GM19035 (cell line): Measurements from ENCODE around the gene FAM3D.
"Not testable (repeated sequence)": the region's sequence is repeated elsewhere in the genome, so short reads cannot be mapped to it uniquely, and the experiment has no call there.

ENCODE experiments used
- ATAC-seq: cut with Tn5 transposase; IDR thresholded peaks from one replicate; pipeline ENCODE4 v1.9.1; 2021; ENCODE audit not compliant: unreplicated experiment

FAM3D gene

DNA sequence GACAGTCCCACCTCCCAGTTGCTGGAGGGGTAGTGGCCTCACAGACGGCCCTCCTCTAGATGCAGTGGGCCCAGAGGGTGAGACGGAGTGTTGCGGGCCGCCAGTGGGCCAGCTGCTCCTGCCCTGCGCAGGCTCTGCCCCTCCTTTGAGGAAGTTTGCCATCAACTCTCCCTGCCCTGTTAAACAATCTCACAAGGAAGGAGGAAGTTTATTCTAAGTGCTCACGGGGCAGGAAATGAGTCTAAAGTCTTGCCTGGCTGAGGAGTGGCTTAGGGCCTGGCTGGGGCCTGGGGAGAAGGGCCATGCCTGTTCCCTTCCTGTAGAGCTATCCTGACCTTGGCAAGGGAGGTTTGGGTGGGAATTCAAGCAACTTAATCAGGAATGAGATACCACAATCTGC, at the start of gene FAM3D:
TSS of gene FAM3D (minus strand) at position 92 of the 400 bp plus-strand sequence. CDS start 11,211 bp downstream, outside the sequence.
- no peak for ATAC-seq

- ATAC-seq = no peak
These were observed 47.3 kb upstream of the FAM3D start for GRCh38 chr3:58713715-58714401.

DNA sequence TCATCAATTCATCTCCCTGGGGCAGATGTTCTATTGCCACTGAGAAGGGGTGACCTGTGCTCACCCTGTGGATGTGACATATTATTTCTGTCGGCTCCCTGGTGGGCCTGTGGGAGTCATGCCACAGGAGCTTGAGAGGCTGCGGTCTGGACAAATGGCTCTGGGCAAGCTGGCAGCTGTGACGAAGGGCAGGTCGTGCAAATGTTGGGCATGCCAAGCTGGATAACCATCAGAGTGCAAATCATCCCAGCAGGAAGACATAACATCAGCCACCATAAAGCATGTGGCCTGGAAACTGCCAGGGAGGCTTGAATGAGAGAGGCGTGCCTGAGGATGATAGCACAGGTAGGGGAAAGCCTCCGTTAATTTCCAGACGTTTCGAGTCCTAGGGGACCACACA, 45.3 kb upstream of the FAM3D start:
- ATAC-seq = no peak

- ATAC-seq = not testable (repeated sequence)
These were observed 42.4 kb upstream of the FAM3D start for GRCh38 chr3:58708983-58709382.

DNA sequence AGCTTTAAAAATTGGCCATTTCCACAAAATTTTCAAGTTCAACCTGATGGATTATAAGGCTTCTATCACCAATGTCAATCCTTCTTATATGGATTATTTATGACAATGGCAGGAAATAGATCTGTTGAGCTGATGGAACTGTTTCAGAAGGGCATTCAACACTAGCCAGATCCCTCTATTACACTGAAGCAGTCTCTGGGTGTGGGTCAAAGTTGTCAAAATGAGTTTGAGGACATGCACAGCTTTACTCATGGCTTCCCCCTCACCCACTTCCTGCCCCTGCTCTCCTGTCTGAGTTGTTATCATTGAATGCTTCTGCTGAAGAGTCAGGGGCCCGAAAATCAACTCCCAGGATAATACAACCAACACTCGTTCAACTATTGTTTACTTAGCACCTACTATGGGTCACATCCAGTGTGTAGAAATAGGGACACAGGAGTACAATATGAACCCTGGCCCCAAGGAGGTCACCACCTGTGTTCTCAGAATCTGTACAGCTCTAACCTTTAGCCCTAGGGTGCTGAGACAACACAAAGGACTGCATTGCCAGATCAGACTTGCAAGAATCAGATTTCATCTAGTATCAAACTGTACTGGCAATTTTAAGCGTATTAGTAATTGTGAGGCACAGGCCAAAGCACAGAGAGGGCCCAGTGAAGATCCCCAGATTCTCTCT, 41.7 kb upstream of the FAM3D start:
- no peak for ATAC-seq

DNA sequence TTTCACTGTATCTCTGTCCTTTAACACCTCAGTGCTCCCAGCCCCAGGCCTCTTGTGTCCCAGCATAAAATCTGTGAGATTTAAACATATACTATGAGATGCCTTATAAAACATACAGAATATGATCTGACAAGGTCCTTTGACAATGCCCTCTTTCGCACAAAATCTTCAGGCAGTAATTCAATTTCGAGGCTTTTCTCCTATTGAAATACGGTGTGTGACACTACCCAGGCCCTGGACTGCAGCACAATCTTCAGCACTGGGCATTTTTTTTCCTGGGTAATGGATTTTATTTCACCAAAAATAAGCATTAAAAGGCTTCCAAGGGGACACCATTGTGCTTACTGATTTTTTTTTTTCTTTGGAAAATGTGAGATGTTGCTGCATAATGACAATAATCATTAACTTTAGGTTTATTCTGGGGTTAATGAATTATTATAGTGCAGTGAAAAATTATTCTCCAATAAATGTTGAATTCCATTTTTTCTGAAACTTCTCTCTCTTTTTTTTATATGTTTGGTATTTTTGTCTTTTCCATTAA, 40.9 kb upstream of the FAM3D start:
- ATAC-seq = no peak

GRCh38 chr3:58706395-58707167, 40.0 kb upstream of the FAM3D start:
- no peak for ATAC-seq

DNA sequence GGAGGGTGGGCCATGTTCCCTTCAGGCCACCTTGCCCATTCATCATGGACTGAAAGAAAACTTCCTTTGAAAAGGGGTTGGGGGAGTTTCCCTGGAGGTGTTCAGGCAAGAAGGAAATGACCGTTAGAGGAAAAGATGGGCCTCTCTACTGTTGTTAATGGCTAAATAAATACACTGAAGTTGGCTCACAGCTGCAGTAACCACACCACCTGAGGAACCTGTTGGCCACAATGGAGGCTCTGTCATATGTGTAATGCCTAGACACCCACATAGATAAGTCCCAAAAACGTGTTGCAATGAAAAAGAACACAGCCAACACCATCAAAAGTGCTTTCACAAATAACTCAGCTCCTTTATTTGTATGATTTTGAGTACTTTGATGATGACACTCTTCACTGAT, 38.2 kb upstream of the FAM3D start:
- no peak for ATAC-seq

DNA sequence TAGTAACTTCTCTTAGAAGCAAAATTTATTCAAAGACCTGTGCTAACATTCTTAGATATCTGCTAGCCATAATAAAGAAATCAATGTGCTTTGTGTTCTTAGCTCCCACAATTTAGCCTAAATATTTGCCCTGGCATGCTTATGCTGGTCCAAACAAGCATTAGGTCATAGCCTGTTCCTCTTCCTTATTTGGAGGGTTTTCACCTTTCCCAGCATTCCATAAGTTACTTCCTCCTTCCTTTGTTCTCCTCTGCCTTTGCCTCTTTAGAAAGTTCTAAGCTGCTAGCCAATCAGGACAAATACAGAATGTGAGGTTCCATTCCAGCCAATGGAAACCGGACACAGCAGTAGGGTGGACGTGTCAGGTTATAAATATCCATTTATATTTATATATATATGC, 37.7 kb upstream of the FAM3D start:
- not testable (repeated sequence) for ATAC-seq

DNA sequence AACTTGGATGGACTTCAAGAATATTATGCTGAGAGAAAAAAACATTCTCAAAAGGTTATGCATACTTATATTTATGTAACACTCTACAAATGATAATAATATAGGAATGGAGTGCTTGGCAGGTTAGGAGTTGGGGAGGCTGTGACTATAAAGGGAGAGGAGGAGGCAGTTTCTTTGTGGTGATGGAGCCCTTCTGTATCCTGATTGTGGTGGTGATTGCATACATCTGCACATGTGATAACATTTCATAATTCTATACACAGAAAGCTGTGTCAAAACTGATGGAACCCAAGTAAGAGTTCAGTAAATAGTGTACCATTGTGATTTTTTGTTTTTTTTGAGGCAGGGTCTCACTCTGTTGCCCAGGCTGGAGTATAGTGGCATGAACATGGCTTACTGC, 31.7 kb upstream of the FAM3D start:
- ATAC-seq = no peak

DNA sequence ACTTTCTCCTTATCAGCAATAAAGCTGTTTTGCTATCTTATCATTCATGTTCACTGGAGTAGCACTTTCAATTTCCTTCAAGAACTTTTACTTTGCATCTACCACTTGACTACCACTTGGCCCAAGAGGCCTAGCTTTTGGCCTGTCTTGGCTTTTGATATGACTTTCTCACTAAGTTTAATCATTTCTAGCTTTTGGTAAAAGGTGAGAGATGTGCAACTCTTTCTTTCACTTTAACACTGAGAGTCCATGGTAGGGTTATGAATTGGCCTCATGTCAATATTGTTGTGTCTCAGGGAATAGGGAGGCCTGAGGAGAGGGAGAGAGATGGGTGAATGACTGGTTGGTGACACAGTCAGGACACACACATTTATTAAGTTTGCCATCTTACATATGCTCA, 31.0 kb upstream of the FAM3D start:
- no peak for ATAC-seq

- not testable (repeated sequence) for ATAC-seq
These were observed 30.2 kb upstream of the FAM3D start for GRCh38 chr3:58696813-58697212.

GRCh38 chr3:58696093-58696492, 29.5 kb upstream of the FAM3D start:
- no peak for ATAC-seq

GRCh38 chr3:58695284-58695683, 28.7 kb upstream of the FAM3D start:
- not testable (repeated sequence) for ATAC-seq

DNA sequence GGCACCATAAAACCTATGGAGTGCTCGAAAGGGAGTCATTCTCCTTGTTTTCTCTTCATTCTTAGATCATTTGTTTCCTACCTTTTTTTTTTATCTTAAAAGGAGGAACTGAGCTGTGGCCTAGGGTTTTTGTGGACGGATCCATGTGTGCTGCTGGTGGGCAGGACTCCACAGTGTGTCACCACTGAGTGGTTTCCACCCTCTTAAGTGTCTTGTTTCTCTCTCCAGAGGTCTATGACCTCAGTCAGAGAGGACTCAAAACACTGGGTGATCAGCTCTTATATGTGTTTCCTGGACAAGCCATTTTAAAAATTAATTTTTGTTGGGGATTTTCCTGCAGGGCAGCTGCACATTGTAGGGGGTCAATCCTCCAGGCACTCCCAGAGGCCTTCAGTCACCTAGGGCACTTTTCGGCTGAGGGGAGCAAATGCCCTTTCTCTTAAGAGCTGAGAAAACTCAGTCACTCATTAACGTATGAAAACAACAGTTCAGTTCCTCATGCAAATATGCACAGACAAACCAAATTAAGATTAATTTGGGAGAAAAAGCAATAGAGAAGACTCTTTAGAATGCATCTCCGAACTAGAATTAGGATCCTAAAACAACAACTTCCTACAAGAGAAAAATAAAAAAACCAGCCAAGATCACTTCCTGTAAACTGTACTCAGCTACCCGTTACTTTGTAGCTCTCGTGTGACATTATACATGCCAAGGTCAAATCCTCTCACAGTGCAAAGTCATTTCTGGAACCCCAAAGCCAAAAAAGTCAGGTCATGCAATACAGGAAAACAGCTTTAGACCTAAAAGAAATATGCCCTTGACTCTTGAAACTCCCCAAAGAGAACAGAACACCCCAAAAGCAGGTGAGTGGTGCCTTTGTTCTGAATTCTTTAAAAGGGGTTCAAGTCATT, 27.6 kb upstream of the FAM3D start:
- peak; percentile 63 for ATAC-seq

- no peak for ATAC-seq
These were observed 25.9 kb upstream of the FAM3D start for GRCh38 chr3:58692484-58692883.

GRCh38 chr3:58691997-58692396, 25.4 kb upstream of the FAM3D start:
- ATAC-seq = no peak

- no peak for ATAC-seq
These were observed 23.9 kb upstream of the FAM3D start for GRCh38 chr3:58690490-58690889.

DNA sequence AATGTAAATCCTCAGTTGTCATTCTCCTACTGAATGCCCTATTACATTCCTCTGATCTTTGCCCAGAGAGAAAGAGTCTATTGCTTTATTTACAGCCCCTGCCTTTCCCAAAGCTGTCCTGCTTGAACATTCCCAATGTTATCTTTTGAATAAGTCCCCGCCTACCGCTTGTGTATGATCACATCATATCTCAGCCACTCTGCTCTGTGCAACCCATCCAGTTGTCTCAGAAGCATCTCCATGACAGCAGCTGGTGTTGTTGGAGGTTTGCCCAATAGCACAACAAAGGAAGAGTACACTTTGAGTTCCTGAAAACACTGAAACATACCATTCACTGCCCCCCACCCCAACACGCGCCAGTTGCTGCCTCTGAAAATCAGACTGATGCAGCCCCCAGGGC, 22.0 kb upstream of the FAM3D start:
- no peak for ATAC-seq

- ATAC-seq = no peak
These were observed 20.3 kb upstream of the FAM3D start for GRCh38 chr3:58686847-58687246.

GRCh38 chr3:58685641-58686040, 19.1 kb upstream of the FAM3D start:
- ATAC-seq = no peak
